Gastrocnemius medialis (tissue), 4 donors: Measurements from ENCODE around the gene CCL18. TPM values are rescaled to one million over a fixed set of nuclear protein-coding genes. Genes with fewer than 3 reads are reported as not detected.

Experiments
- ATAC-seq, 2 donors: fragments of 150-250 bp; one replicate each; pipeline ENCODE4 v1.9.1; 2016
- DNase-seq, 2 donors: peaks; one replicate each; pipeline ENCODE4 v3.0.0-alpha.2; 2019
- H3K27ac ChIP-seq, 4 donors: fragments of 200-600 bp; sonication (generic); 1 replicate in 1 of 4; 2 replicates in 3 of 4; pipeline ENCODE4 v1.5.1; 2016 to 2018; ENCODE audit warnings: mild to moderate bottlenecking in 2 of 4, moderate library complexity in 1 of 4
- H3K27me3 ChIP-seq, 3 donors: fragments of 200-600 bp; sonication (generic) in 2 of 3; 1 replicate in 1 of 3; 2 replicates in 2 of 3; pipeline versions ENCODE4 v1.5.1 to v1.6.0; 2016 to 2019; ENCODE audit warnings: mild to moderate bottlenecking in 1 of 3, moderate library complexity in 1 of 3
- H3K36me3 ChIP-seq, 2 donors: fragments of 200-600 bp; sonication (generic) in 1 of 2; one replicate each; pipeline ENCODE4 v1.5.1; 2017 to 2018
- H3K4me1 ChIP-seq, 2 donors: fragments of 200-600 bp; sonication (generic) in 1 of 2; one replicate each; pipeline ENCODE4 v1.5.1; 2016 to 2017; ENCODE audit warnings: mild to moderate bottlenecking in 2 of 2
- H3K4me3 ChIP-seq, 4 donors: fragments of 200-600 bp; sonication (generic) in 3 of 4; 1 replicate in 1 of 4; 2 replicates in 3 of 4; pipeline ENCODE4 v1.5.1; 2016 to 2019; ENCODE audit warnings: mild to moderate bottlenecking in 2 of 4
- H3K9me3 ChIP-seq, 3 donors: fragments of 200-600 bp; sonication (generic) in 2 of 3; 1 replicate in 1 of 3; 2 replicates in 2 of 3; pipeline ENCODE4 v1.5.1; 2016 to 2019
- CTCF ChIP-seq, 5 experiments: fragments of 450-650 bp in 3 of 5; fragments of 200-600 bp in 2 of 5; sonication (generic) in 2 of 5; IDR thresholded peaks in 4 of 5; conservative IDR thresholded peaks in 1 of 5; 1 replicate in 4 of 5; 2 replicates in 1 of 5; pipeline ENCODE4 v1.5.1; 2016 to 2019; ENCODE audit warnings: antibody characterized with exemption in 5 of 5, mild to moderate bottlenecking in 3 of 5, moderate library complexity in 3 of 5
- POLR2A ChIP-seq, 2 donors: fragments of 450-650 bp; IDR thresholded peaks; one replicate each; pipeline ENCODE4 v1.6.1; 2017; ENCODE audit warnings: antibody characterized with exemption in 2 of 2, mild to moderate bottlenecking in 2 of 2, moderate library complexity in 2 of 2
- in situ Hi-C, 4 donors: fragments of 200-750 bp; cut with MboI; loops; one replicate each; pipeline versions ENCODE4 v1.15.0 to v1.8.0; 2017; ENCODE audit warnings: low sequenced_read_pairs in 4 of 4
- intact Hi-C: fragments of 100-400 bp; cut with DNase I; formaldehyde crosslinking; loops from one replicate; pipeline ENCODE4 v1.15.1; 2023; ENCODE audit warnings: low total_unique reads
- total RNA-seq, 4 donors: library from RNA; depleted of rRNA; stranded (reverse); fragments of >200 nt; gene quantifications; one replicate each; pipeline versions ENCODE4 v1.1.0 to v1.2.3, GENCODE V29; 2016

CCL18 gene
- total RNA-seq, 4 donors from 2014 or later, result 0.71 to 4.1 TPM; not detected in 2

- no peak for TF ChIP-seq POLR2A (IDR thresholded peaks at IDR 0.05)
- no peak for TF ChIP-seq CTCF (IDR thresholded peaks at IDR 0.05 in 4 of 5, conservative IDR thresholded peaks at IDR 0.05 in 1 of 5)
- intact Hi-C loops, result no loop called here
- in situ Hi-C loops, result no loop called here
- H3K4me1 ChIP-seq, result no peaks in the 10 kb centered on the region
- no peaks in the 10 kb centered on the region for H3K9me3 ChIP-seq
- no peak for ATAC-seq
- H3K36me3 ChIP-seq, result no peaks in the 10 kb centered on the region
- no peak overlapping the region for H3K27ac ChIP-seq
- H3K27me3 ChIP-seq, result no peaks in the 10 kb centered on the region
- H3K4me3 ChIP-seq, result no peak overlapping the region
- no peak for DNase-seq
These were observed 6.2 kb upstream of the CCL18 start for GRCh38 chr17:36057911-36058310.

- no peaks in the 10 kb centered on the region for H3K36me3 ChIP-seq
- TF ChIP-seq CTCF (IDR thresholded peaks at IDR 0.05 in 4 of 5, conservative IDR thresholded peaks at IDR 0.05 in 1 of 5) (no peak), POLR2A (IDR thresholded peaks at IDR 0.05) (no peak)
- no peak for ATAC-seq
- no peak overlapping the region for H3K4me3 ChIP-seq
- H3K27ac ChIP-seq, result no peak overlapping the region
- no peaks in the 10 kb centered on the region for H3K4me1 ChIP-seq
- intact Hi-C loops (no loop called here), in situ Hi-C loops (no loop called here)
- H3K27me3 ChIP-seq, result no peaks in the 10 kb centered on the region
- H3K9me3 ChIP-seq, result no peaks in the 10 kb centered on the region
- no peak for DNase-seq
These were observed 4.7 kb upstream of the CCL18 start for GRCh38 chr17:36059406-36059805.

- DNase-seq, result no peak
- Histone ChIP-seq H3K27ac (no peak overlapping the region), H3K4me1 (no peaks in the 10 kb centered on the region), H3K27me3 (no peaks in the 10 kb centered on the region), H3K36me3 (no peaks in the 10 kb centered on the region), H3K4me3 (no peak overlapping the region), H3K9me3 (no peaks in the 10 kb centered on the region)
- intact Hi-C loops, result no loop called here
- TF ChIP-seq CTCF (IDR thresholded peaks at IDR 0.05 in 4 of 5, conservative IDR thresholded peaks at IDR 0.05 in 1 of 5) (no peak), POLR2A (IDR thresholded peaks at IDR 0.05) (no peak)
- in situ Hi-C loops, result no loop called here
- ATAC-seq, result no peak
These were observed 3.3 kb upstream of the CCL18 start for GRCh38 chr17:36060816-36061215.

GRCh38 chr17:36066365-36066985 is 2.4 kb downstream of the CCL18 start:
- H3K27me3 ChIP-seq, result no peaks in the 10 kb centered on the region
- no peak overlapping the region for H3K4me3 ChIP-seq
- ATAC-seq (peak in 1 of 2 donors; percentile 8), DNase-seq (no peak)
- intact Hi-C loops (no loop called here), in situ Hi-C loops (no loop called here)
- no peaks in the 10 kb centered on the region for H3K4me1 ChIP-seq
- TF ChIP-seq POLR2A (IDR thresholded peaks at IDR 0.05), result no peak
- TF ChIP-seq CTCF (IDR thresholded peaks at IDR 0.05 in 4 of 5, conservative IDR thresholded peaks at IDR 0.05 in 1 of 5), result no peak
- no peaks in the 10 kb centered on the region for H3K9me3 ChIP-seq
- no peak overlapping the region for H3K27ac ChIP-seq
- H3K36me3 ChIP-seq, result no peaks in the 10 kb centered on the region

- no peaks in the 10 kb centered on the region for H3K27me3 ChIP-seq
- TF ChIP-seq CTCF (IDR thresholded peaks at IDR 0.05 in 4 of 5, conservative IDR thresholded peaks at IDR 0.05 in 1 of 5), result no peak
- TF ChIP-seq POLR2A (IDR thresholded peaks at IDR 0.05), result no peak
- no peaks in the 10 kb centered on the region for H3K36me3 ChIP-seq
- DNase-seq, result no peak
- no peak overlapping the region for H3K27ac ChIP-seq
- H3K9me3 ChIP-seq, result no peaks in the 10 kb centered on the region
- no peak overlapping the region for H3K4me3 ChIP-seq
- ATAC-seq, result no peak
- in situ Hi-C loops (no loop called here), intact Hi-C loops (no loop called here)
- no peaks in the 10 kb centered on the region for H3K4me1 ChIP-seq
These were observed 4.5 kb downstream of the CCL18 start for GRCh38 chr17:36068524-36068923.
